Gastroesophageal sphincter (tissue), 3 donors: ENCODE results near the gene RFX3.

Experiments used
- EP300 ChIP-seq: sonication (generic); formaldehyde crosslinking; IDR thresholded peaks from one replicate; pipeline ENCODE4 v1.6.1; 2017; ENCODE audit warnings: antibody characterized with exemption, mild to moderate bottlenecking
- POLR2A ChIP-seq, 2 donors: fragments of 450-650 bp; IDR thresholded peaks; one replicate each; pipeline ENCODE4 v1.6.1; 2017; ENCODE audit warnings: antibody characterized with exemption in 2 of 2, mild to moderate bottlenecking in 2 of 2, moderate library complexity in 1 of 2
- TF ChIP-seq, protein P1 (sequence below), 4 experiments: fragments of 200-600 bp in 2 of 4; fragments of 450-650 bp in 2 of 4; sonication (generic) in 1 of 4; IDR thresholded peaks; one replicate each; pipeline ENCODE4 v1.5.1; 2017 to 2019; ENCODE audit warnings: antibody characterized with exemption in 4 of 4, mild to moderate bottlenecking in 2 of 4, moderate library complexity in 2 of 4

- TF ChIP-seq, protein P1, sequence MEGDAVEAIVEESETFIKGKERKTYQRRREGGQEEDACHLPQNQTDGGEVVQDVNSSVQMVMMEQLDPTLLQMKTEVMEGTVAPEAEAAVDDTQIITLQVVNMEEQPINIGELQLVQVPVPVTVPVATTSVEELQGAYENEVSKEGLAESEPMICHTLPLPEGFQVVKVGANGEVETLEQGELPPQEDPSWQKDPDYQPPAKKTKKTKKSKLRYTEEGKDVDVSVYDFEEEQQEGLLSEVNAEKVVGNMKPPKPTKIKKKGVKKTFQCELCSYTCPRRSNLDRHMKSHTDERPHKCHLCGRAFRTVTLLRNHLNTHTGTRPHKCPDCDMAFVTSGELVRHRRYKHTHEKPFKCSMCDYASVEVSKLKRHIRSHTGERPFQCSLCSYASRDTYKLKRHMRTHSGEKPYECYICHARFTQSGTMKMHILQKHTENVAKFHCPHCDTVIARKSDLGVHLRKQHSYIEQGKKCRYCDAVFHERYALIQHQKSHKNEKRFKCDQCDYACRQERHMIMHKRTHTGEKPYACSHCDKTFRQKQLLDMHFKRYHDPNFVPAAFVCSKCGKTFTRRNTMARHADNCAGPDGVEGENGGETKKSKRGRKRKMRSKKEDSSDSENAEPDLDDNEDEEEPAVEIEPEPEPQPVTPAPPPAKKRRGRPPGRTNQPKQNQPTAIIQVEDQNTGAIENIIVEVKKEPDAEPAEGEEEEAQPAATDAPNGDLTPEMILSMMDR (IDR thresholded peaks at IDR 0.05), result no peak
- TF ChIP-seq POLR2A (IDR thresholded peaks at IDR 0.05) (no peak), EP300 (no peak)
Observed at GRCh38 chr9:3243683-3244082, 282.1 kb downstream of the RFX3 start.
